GM19397 (cell line): ENCODE data around the gene MAP2K4.
"Not testable (repeated sequence)": the region's sequence is repeated elsewhere in the genome, so short reads cannot be mapped to it uniquely, and the experiment has no call there.

ENCODE experiments used
- ATAC-seq: cut with Tn5 transposase; IDR thresholded peaks from one replicate; pipeline ENCODE4 v1.9.1; 2021; ENCODE audit warnings: mild to moderate bottlenecking, moderate library complexity; ENCODE audit not compliant: unreplicated experiment

MAP2K4 gene

GRCh38 chr17:12020642-12021622 lies at the start of gene MAP2K4:
MAP2K4 (plus strand) TSS chr17:12020877; CDS start chr17:12020887, 10 bp downstream.
- ATAC-seq, result peak; percentile 96

- not testable (repeated sequence) for ATAC-seq
Observed at GRCh38 chr17:11972741-11973140, 47.9 kb upstream of the MAP2K4 start.

GRCh38 chr17:11979795-11980194 lies 40.9 kb upstream of the MAP2K4 start:
- no peak for ATAC-seq

- ATAC-seq, result no peak
Observed at GRCh38 chr17:11980813-11981212, 39.9 kb upstream of the MAP2K4 start.

- ATAC-seq, result no peak
Observed at GRCh38 chr17:11981862-11982261, 38.8 kb upstream of the MAP2K4 start.

GRCh38 chr17:11986179-11986941 lies 34.3 kb upstream of the MAP2K4 start:
- no peak for ATAC-seq

- ATAC-seq, result no peak
Observed at GRCh38 chr17:11986942-11987329, 33.7 kb upstream of the MAP2K4 start.

GRCh38 chr17:11990363-11990983 lies 30.2 kb upstream of the MAP2K4 start:
- ATAC-seq, result no peak

GRCh38 chr17:11991461-11991860 lies 29.2 kb upstream of the MAP2K4 start:
- no peak for ATAC-seq

- ATAC-seq, result peak; percentile 28
Observed at GRCh38 chr17:11996722-11997146, 23.9 kb upstream of the MAP2K4 start.

- peak; percentile 97 for ATAC-seq
Observed at GRCh38 chr17:11997147-11997971, 23.3 kb upstream of the MAP2K4 start, which contains the start of gene ZNF18. ZNF18 (minus strand) TSS chr17:11997475; CDS start chr17:11992829, 4,646 bp downstream.

GRCh38 chr17:11997972-11998233 lies 22.8 kb upstream of the MAP2K4 start:
- ATAC-seq, result no peak

GRCh38 chr17:11999696-12000095 lies 21.0 kb upstream of the MAP2K4 start:
- no peak for ATAC-seq

- ATAC-seq, result no peak
Observed at GRCh38 chr17:12007466-12007865, 13.2 kb upstream of the MAP2K4 start.

GRCh38 chr17:12021623-12022140 lies 1.0 kb downstream of the MAP2K4 start:
- ATAC-seq, result no peak

GRCh38 chr17:12022310-12022709 lies 1.6 kb downstream of the MAP2K4 start:
- no peak for ATAC-seq

GRCh38 chr17:12024327-12024726 lies 3.6 kb downstream of the MAP2K4 start:
- ATAC-seq, result no peak

- no peak for ATAC-seq
Observed at GRCh38 chr17:12027658-12028057, 7.0 kb downstream of the MAP2K4 start.

GRCh38 chr17:12028611-12029010 lies 7.9 kb downstream of the MAP2K4 start:
- ATAC-seq, result no peak

GRCh38 chr17:12034538-12034937 lies 13.9 kb downstream of the MAP2K4 start:
- ATAC-seq, result no peak
